Measurements from ENCODE around the gene SPCS1.
"Not testable (repeated sequence)": the region's sequence is repeated elsewhere in the genome, so short reads cannot be mapped to it uniquely, and the experiment has no call there.

Gene SPCS1

DNA sequence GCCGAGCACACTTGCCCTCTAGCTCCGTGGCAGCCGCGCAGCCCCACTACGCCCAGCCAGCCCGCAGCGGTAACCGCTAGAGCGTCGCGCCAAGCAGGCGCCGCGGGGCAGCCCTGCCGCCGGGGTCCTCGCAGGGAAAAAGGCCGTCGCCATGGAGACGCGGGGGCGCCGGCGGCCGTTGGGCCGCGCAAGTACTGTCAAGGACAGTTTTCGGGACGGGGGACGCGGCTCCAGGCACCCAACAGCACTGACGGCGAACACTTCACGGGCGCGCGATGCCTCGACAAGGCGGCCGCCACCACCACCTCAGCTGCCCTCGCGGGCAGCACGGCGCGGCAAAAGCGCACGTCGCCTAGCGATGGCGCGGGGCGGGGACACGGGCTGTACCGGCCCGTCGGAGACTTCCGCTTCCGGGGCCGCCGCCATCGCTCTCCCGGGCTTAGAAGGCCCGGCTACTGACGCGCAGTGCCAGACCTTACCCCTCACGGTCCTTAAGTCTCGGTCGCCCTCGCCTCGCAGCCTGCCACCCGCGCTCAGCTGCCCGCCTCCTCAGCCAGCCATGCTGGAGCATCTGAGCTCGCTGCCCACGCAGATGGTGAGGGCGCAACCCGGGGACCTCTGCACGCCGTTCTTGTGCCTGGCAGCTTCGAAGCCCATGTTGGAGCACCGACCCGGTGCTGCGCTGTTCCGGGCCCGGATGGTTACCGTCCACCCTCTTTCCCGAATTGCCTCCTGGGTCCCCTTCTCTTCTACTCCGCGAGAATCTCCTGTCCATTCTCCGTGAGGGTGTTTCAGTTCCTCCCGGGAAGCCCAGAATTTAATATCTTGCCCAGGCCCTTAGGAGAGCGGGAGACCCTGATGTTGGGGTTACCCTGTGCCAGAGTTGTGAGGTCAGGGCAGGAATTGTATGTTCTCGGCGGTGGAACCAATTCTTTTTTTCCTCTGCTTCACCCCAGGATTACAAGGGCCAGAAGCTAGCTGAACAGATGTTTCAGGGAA lies at the start of gene SPCS1, which contains the start of gene GLT8D1:
TSS of gene SPCS1 (plus strand) at position 419 of the 999 bp plus-strand sequence. CDS start at position 560, 141 bp downstream.
TSS of gene GLT8D1 (minus strand) at position 104 of the 999 bp plus-strand sequence. CDS start 5,331 bp downstream, outside the sequence.
- peak; percentile 93 for DNase-seq (ENCODE audit: low spot score)

DNA sequence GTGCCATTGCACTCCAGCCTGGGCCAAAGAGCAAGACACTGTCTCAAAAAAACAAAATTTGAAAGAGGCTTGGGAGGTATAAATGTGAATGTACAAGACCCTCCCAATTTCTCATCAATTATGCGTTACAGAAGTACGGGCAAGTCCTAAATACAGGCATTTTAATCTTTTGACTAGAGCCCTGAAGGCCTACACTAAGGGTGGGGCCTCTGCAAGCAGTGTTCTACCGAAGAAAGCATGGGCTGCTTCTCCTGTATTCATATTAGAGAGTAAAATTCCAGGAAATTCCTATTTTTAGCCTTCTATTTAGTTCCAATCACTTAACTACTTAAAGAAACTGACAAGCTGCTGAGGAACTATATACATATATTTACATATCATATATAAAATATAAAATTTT lies 45.9 kb upstream of the SPCS1 start:
- no peak for DNase-seq (ENCODE audit: low spot score)

DNA sequence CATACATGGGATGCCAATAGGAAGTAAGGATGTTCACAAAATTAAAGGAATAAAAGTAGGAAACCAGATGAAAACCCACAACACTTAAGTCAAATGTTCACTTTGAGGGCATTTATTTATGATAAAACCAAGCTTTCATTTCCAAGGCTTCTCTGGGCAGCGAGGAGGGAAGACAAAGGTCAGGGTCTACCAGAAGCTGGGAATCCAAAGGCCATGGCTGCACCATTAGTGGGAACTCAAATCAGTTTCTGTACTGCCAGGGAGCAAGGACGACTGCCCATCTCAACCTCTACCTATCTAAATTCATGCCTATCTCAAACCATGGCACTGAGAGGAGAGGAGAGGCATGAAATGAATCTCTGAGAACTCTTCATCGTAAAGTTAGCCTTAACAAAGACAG lies 42.8 kb upstream of the SPCS1 start:
- no peak for DNase-seq (ENCODE audit: low spot score)

GRCh38 chr3:52670621-52671521 lies 35.0 kb upstream of the SPCS1 start:
- DNase-seq (ENCODE audit: low spot score), result no peak

- no peak for DNase-seq (ENCODE audit: low spot score)
Measured at GRCh38 chr3:52671676-52672075, 34.2 kb upstream of the SPCS1 start.

- DNase-seq (ENCODE audit: low spot score), result not testable (repeated sequence)
Measured at GRCh38 chr3:52676201-52676600, 29.7 kb upstream of the SPCS1 start.

GRCh38 chr3:52678265-52679198 lies 27.4 kb upstream of the SPCS1 start:
- DNase-seq (ENCODE audit: low spot score), result no peak

DNA sequence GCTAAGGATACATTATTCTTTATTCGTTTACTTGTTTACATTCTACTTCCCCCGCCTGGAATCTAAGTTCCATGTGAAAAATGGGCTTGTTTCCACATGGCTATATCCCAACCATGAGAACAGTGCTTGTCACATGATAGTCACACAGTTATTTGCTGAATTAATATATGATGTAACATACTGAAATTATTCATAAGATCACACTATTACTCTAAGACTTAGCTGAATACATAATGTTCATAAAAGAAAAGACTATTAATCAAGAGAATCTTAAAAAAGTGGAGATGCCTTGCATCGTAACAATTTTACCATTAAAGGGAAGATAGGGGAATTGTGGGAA lies 26.7 kb upstream of the SPCS1 start:
- no peak for DNase-seq (ENCODE audit: low spot score)

DNA sequence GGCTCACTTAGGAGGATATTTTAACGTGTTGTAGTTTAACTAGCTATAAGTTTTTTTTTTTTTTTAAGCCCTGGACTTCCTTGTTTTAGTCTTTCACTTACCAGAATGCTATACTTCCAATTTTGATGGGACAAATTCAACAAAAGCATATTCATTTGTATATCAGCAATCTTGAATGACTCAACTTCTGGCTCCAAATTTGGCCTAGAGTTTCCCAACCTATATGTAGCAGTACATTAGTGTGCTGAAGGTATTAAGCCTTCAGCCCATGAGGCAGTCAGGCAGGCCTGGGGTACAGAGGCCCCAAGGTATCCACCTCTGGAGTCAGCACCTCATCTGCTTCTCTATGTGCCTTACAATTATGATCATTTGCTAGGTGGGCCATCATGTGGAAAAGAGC lies 26.1 kb upstream of the SPCS1 start:
- no peak for DNase-seq (ENCODE audit: low spot score)

DNA sequence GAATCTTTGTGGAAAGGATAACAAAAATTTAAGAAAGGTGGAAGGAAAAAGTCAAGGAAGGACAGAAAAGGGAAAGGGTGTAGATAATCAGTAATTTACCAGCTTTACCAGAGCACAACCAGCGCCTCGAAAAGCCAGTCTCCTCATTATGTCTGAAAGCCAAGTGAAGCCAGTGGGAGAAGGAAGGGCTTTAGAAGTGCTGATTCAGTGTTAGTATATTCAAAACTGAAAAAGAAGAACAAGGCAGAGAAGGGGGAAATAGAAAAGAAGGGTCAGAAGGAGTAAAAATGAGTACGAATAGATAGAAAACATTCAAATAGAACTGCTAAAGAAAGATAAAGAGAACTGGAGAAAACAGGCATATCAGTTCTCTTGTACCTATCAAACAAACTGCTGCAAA lies 24.3 kb upstream of the SPCS1 start:
- peak; percentile 10 for DNase-seq (ENCODE audit: low spot score)

- peak; percentile 56 for DNase-seq (ENCODE audit: low spot score)
Measured at GRCh38 chr3:52682016-52682415, 23.9 kb upstream of the SPCS1 start.

- DNase-seq (ENCODE audit: low spot score), result no peak
Measured at GRCh38 chr3:52683611-52684010, 22.3 kb upstream of the SPCS1 start.

DNA sequence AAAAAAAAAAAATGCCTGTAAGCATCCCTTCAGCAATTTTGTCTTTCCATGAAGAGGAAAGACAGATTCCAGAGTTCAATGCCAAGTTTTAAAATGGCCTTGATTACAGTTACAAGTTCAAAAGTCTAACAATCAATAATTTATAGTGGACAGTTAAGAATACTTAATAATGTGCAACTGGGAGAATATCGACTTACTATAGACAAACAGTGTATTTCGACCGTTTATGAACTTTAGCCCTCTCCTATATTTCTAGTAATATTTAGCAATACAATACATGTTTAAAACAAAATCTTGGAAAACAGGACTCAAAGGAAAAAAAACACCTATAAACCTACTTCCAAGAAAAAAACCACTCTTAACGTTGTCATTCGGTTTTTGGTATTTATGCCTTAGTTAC lies 21.7 kb upstream of the SPCS1 start:
- DNase-seq (ENCODE audit: low spot score), result no peak

GRCh38 chr3:52685285-52685708 lies 20.6 kb upstream of the SPCS1 start:
- peak; percentile 78 for DNase-seq (ENCODE audit: low spot score)

DNA sequence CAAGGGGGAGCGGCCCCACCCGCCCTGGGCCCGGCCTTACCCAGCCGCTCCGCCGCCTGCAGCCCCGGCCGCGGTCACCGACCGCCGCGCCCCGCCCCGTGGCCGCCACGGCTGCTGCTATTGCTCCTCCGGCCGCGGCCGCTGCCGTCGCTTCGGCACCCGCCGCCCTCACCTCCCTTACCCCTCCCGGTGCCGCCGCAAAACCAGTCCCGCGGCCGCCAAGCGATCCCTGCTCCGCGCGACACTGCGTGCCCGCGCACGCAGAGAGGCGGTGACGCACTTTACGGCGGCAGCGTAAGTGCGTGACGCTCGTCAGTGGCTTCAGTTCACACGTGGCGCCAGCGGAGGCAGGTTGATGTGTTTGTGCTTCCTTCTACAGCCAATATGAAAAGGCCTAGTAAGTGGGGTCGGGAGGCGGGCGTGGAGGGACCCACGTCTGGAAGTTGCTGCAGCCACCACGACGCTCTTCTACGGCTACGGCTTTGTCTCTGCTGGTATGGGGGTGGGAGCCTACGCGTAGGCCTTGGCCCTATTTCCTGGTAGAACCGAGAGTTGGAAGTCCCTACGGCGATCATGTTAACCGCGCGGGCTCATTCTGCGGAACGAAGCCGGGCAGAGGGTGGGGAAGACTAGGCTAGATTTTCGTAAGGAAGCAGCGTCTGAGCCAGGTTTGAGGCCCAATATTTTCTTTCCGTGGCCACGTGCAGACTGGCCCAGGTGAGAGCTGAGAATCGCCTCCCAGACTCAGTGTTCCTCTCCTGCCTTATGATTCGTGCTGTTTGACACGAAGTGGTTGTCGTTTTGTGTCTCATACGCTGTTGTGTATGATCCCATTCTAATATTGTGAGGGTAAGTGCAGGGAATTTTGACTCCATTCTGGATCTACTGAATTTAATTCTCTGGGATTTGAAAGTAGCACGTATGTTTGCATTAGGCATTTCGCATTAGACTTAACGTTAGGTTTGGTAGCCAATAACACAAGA lies 19.9 kb upstream of the SPCS1 start, which contains the start of the genes GNL3 and PBRM1:
TSS of gene GNL3 (plus strand) at position 324 of the 983 bp plus-strand sequence. CDS start at position 385, 61 bp downstream.
TSS of gene PBRM1 (minus strand) at position 205 of the 983 bp plus-strand sequence.
- peak; percentile 98 for DNase-seq (ENCODE audit: low spot score)

GRCh38 chr3:52688266-52688665 lies 17.6 kb upstream of the SPCS1 start:
- DNase-seq (ENCODE audit: low spot score), result no peak

GRCh38 chr3:52689151-52689550 lies 16.8 kb upstream of the SPCS1 start:
- no peak for DNase-seq (ENCODE audit: low spot score)

GRCh38 chr3:52690560-52690959 lies 15.3 kb upstream of the SPCS1 start:
- no peak for DNase-seq (ENCODE audit: low spot score)

DNA sequence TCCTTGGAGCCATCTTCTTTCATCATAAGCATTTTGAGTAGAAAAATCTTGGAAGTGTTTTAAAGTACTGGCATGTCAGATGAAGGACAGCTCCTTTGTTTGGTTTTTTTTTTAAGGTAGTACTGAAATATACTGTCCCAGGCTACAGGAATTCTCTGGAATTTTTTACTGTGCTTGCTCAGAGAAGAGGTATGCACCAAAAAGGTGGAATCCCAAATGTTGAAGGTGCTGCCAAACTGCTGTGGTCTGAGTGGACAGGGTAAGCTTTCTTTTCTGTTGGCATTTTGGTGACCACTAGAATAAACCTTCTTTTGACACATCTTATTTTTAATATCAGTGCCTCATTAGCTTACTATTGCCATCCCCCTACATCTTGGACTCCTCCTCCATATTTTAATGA lies 12.8 kb upstream of the SPCS1 start:
- no peak for DNase-seq (ENCODE audit: low spot score)
